ENCODE measurements around the gene FEN1.

The FEN1 gene

GRCh38 chr11:61841636-61842527 lies 49.2 kb downstream of the FEN1 start:
- H4K8ac ChIP-seq (ENCODE audit: low read depth, low read length): peak overlapping the region; percentile 19
- no peak overlapping the region for H3K18ac ChIP-seq (ENCODE audit: low read length)
- H3K4me1 ChIP-seq (ENCODE audit: control insufficient read depth in 2 of 2, insufficient read depth in 1 of 2, low read depth in 1 of 2, low read length in 2 of 2): no peaks in the 10 kb centered on the region
- H2BK15ac ChIP-seq (ENCODE audit: low read length): no peak overlapping the region
- H3K9ac ChIP-seq (ENCODE audit: low read depth, low read length, poor library complexity): no peak overlapping the region
- no peak overlapping the region for H4K91ac ChIP-seq (ENCODE audit: low read depth, low read length, poor library complexity)
- H3K4me2 ChIP-seq (ENCODE audit: insufficient read depth, low read length, poor library complexity, severe bottlenecking): no peak overlapping the region
- H2BK120ac ChIP-seq (ENCODE audit: low read depth, low read length): no peak overlapping the region
- H2BK5ac ChIP-seq (ENCODE audit: low read length): no peak overlapping the region
- H2AK5ac ChIP-seq (ENCODE audit: low read depth, low read length): no peak overlapping the region
- peaks cover 71 to 99% of the 10 kb centered on the region in 2 donors for H3K36me3 ChIP-seq (replicated peaks in 1 of 2; ENCODE audit: control insufficient read depth in 2 of 2, insufficient read depth in 2 of 2, low read length in 2 of 2)
- no peak overlapping the region for H3K4ac ChIP-seq (ENCODE audit: low read length)
- no CpG with 5 or more reads among the region's 12 CpGs for WGBS, 2 donors (ENCODE audit: extremely low coverage in 2 of 2, insufficient read length in 2 of 2, insufficient replicate concordance in 1 of 2)
- H3K27ac ChIP-seq (replicated peaks; ENCODE audit: low read length): no peak overlapping the region
- no peaks in the 10 kb centered on the region for H3K9me3 ChIP-seq (replicated peaks in 1 of 2; ENCODE audit: control insufficient read depth in 2 of 2, insufficient read depth in 1 of 2, low read depth in 1 of 2, low read length in 2 of 2)
- H2AFZ ChIP-seq (ENCODE audit: low read length): no peak overlapping the region
- DNase-seq (ENCODE audit: low spot score): no peak
- H3K14ac ChIP-seq (ENCODE audit: low read length): no peak overlapping the region
- no peak overlapping the region for H3K23ac ChIP-seq (ENCODE audit: low read depth, low read length, poor library complexity)
- no peak overlapping the region for H3K4me3 ChIP-seq (ENCODE audit: low read length in 2 of 2)
- H2BK12ac ChIP-seq (ENCODE audit: low read length): no peak overlapping the region
- H3K27me3 ChIP-seq (ENCODE audit: control insufficient read depth in 3 of 3, insufficient read depth in 3 of 3, low read depth in 1 of 3, low read length in 3 of 3): no peaks in the 10 kb centered on the region
- H3K79me1 ChIP-seq (ENCODE audit: low read depth, low read length): peaks cover 36% of the 10 kb centered on the region

- no peak overlapping the region for H3K18ac ChIP-seq (ENCODE audit: low read length)
- H2BK15ac ChIP-seq (ENCODE audit: low read length): no peak overlapping the region
- no peak overlapping the region for H3K9ac ChIP-seq (ENCODE audit: low read depth, low read length, poor library complexity)
- peaks cover 72 to 99% of the 10 kb centered on the region in 2 donors for H3K36me3 ChIP-seq (replicated peaks in 1 of 2; ENCODE audit: control insufficient read depth in 2 of 2, insufficient read depth in 2 of 2, low read length in 2 of 2)
- H3K27me3 ChIP-seq (ENCODE audit: control insufficient read depth in 3 of 3, insufficient read depth in 3 of 3, low read depth in 1 of 3, low read length in 3 of 3): no peaks in the 10 kb centered on the region
- H3K27ac ChIP-seq (replicated peaks; ENCODE audit: low read length): no peak overlapping the region
- H3K4me3 ChIP-seq (ENCODE audit: low read length in 2 of 2): no peak overlapping the region
- peaks cover 32% of the 10 kb centered on the region for H3K79me1 ChIP-seq (ENCODE audit: low read depth, low read length)
- H4K8ac ChIP-seq (ENCODE audit: low read depth, low read length): peak overlapping the region; percentile 19
- H3K9me3 ChIP-seq (replicated peaks in 1 of 2; ENCODE audit: control insufficient read depth in 2 of 2, insufficient read depth in 1 of 2, low read depth in 1 of 2, low read length in 2 of 2): no peaks in the 10 kb centered on the region
- no CpG with 5 or more reads among the region's 7 CpGs for WGBS, 2 donors (ENCODE audit: extremely low coverage in 2 of 2, insufficient read length in 2 of 2, insufficient replicate concordance in 1 of 2)
- H2BK5ac ChIP-seq (ENCODE audit: low read length): no peak overlapping the region
- H2AK5ac ChIP-seq (ENCODE audit: low read depth, low read length): no peak overlapping the region
- H2BK120ac ChIP-seq (ENCODE audit: low read depth, low read length): no peak overlapping the region
- H3K14ac ChIP-seq (ENCODE audit: low read length): no peak overlapping the region
- no peak overlapping the region for H3K4me2 ChIP-seq (ENCODE audit: insufficient read depth, low read length, poor library complexity, severe bottlenecking)
- H2AFZ ChIP-seq (ENCODE audit: low read length): no peak overlapping the region
- no peaks in the 10 kb centered on the region for H3K4me1 ChIP-seq (ENCODE audit: control insufficient read depth in 2 of 2, insufficient read depth in 1 of 2, low read depth in 1 of 2, low read length in 2 of 2)
- no peak overlapping the region for H3K23ac ChIP-seq (ENCODE audit: low read depth, low read length, poor library complexity)
- H4K91ac ChIP-seq (ENCODE audit: low read depth, low read length, poor library complexity): no peak overlapping the region
- DNase-seq (ENCODE audit: low spot score): no peak
- no peak overlapping the region for H3K4ac ChIP-seq (ENCODE audit: low read length)
- H2BK12ac ChIP-seq (ENCODE audit: low read length): no peak overlapping the region
These were observed 49.8 kb downstream of the FEN1 start for GRCh38 chr11:61842528-61842820.

- no peak overlapping the region for H2BK120ac ChIP-seq (ENCODE audit: low read depth, low read length)
- H3K18ac ChIP-seq (ENCODE audit: low read length): no peak overlapping the region
- H2BK15ac ChIP-seq (ENCODE audit: low read length): no peak overlapping the region
- no peak overlapping the region for H4K91ac ChIP-seq (ENCODE audit: low read depth, low read length, poor library complexity)
- no peak for DNase-seq (ENCODE audit: low spot score)
- no peak overlapping the region for H2BK5ac ChIP-seq (ENCODE audit: low read length)
- peaks cover 71 to 99% of the 10 kb centered on the region in 2 donors for H3K36me3 ChIP-seq (replicated peaks in 1 of 2; ENCODE audit: control insufficient read depth in 2 of 2, insufficient read depth in 2 of 2, low read length in 2 of 2)
- H3K23ac ChIP-seq (ENCODE audit: low read depth, low read length, poor library complexity): no peak overlapping the region
- H3K27ac ChIP-seq (replicated peaks; ENCODE audit: low read length): no peak overlapping the region
- H3K27me3 ChIP-seq (ENCODE audit: control insufficient read depth in 3 of 3, insufficient read depth in 3 of 3, low read depth in 1 of 3, low read length in 3 of 3): no peaks in the 10 kb centered on the region
- no CpG with 5 or more reads among the region's 16 CpGs for WGBS, 2 donors (ENCODE audit: extremely low coverage in 2 of 2, insufficient read length in 2 of 2, insufficient replicate concordance in 1 of 2)
- no peak overlapping the region for H2AK5ac ChIP-seq (ENCODE audit: low read depth, low read length)
- no peak overlapping the region for H3K14ac ChIP-seq (ENCODE audit: low read length)
- H2AFZ ChIP-seq (ENCODE audit: low read length): no peak overlapping the region
- H3K4me1 ChIP-seq (ENCODE audit: control insufficient read depth in 2 of 2, insufficient read depth in 1 of 2, low read depth in 1 of 2, low read length in 2 of 2): no peaks in the 10 kb centered on the region
- peaks cover 18% of the 10 kb centered on the region for H3K79me1 ChIP-seq (ENCODE audit: low read depth, low read length)
- H2BK12ac ChIP-seq (ENCODE audit: low read length): no peak overlapping the region
- H3K4me3 ChIP-seq (ENCODE audit: low read length in 2 of 2): no peak overlapping the region
- no peak overlapping the region for H3K4ac ChIP-seq (ENCODE audit: low read length)
- no peak overlapping the region for H4K8ac ChIP-seq (ENCODE audit: low read depth, low read length)
- no peak overlapping the region for H3K9ac ChIP-seq (ENCODE audit: low read depth, low read length, poor library complexity)
- no peaks in the 10 kb centered on the region for H3K9me3 ChIP-seq (replicated peaks in 1 of 2; ENCODE audit: control insufficient read depth in 2 of 2, insufficient read depth in 1 of 2, low read depth in 1 of 2, low read length in 2 of 2)
- H3K4me2 ChIP-seq (ENCODE audit: insufficient read depth, low read length, poor library complexity, severe bottlenecking): no peak overlapping the region
These were observed 52.3 kb downstream of the FEN1 start for GRCh38 chr11:61844909-61845565.

- Histone ChIP-seq H3K4ac (ENCODE audit: low read length) (no peak overlapping the region), H3K9ac (ENCODE audit: low read depth, low read length, poor library complexity) (no peak overlapping the region), H4K8ac (ENCODE audit: low read depth, low read length) (no peak overlapping the region), H2BK15ac (ENCODE audit: low read length) (no peak overlapping the region), H2BK5ac (ENCODE audit: low read length) (no peak overlapping the region), H3K14ac (ENCODE audit: low read length) (no peak overlapping the region), H3K18ac (ENCODE audit: low read length) (no peak overlapping the region), H2BK12ac (ENCODE audit: low read length) (no peak overlapping the region), H3K9me3 (replicated peaks in 1 of 2; ENCODE audit: control insufficient read depth in 2 of 2, insufficient read depth in 1 of 2, low read depth in 1 of 2, low read length in 2 of 2) (no peaks in the 10 kb centered on the region), H4K91ac (ENCODE audit: low read depth, low read length, poor library complexity) (no peak overlapping the region), H3K4me1 (ENCODE audit: control insufficient read depth in 2 of 2, insufficient read depth in 1 of 2, low read depth in 1 of 2, low read length in 2 of 2) (no peaks in the 10 kb centered on the region), H2BK120ac (ENCODE audit: low read depth, low read length) (no peak overlapping the region), H3K79me1 (ENCODE audit: low read depth, low read length) (peaks cover 10% of the 10 kb centered on the region), H2AFZ (ENCODE audit: low read length) (no peak overlapping the region), H3K36me3 (replicated peaks in 1 of 2; ENCODE audit: control insufficient read depth in 2 of 2, insufficient read depth in 2 of 2, low read length in 2 of 2) (peaks cover 67 to 99% of the 10 kb centered on the region in 2 donors), H3K4me2 (ENCODE audit: insufficient read depth, low read length, poor library complexity, severe bottlenecking) (no peak overlapping the region), H2AK5ac (ENCODE audit: low read depth, low read length) (no peak overlapping the region), H3K27me3 (ENCODE audit: control insufficient read depth in 3 of 3, insufficient read depth in 3 of 3, low read depth in 1 of 3, low read length in 3 of 3) (no peaks in the 10 kb centered on the region), H3K23ac (ENCODE audit: low read depth, low read length, poor library complexity) (no peak overlapping the region), H3K4me3 (ENCODE audit: low read length in 2 of 2) (no peak overlapping the region), H3K27ac (replicated peaks; ENCODE audit: low read length) (no peak overlapping the region)
- WGBS, 2 donors (ENCODE audit: extremely low coverage in 2 of 2, insufficient read length in 2 of 2, insufficient replicate concordance in 1 of 2): no CpG with 5 or more reads among the region's 10 CpGs
- DNase-seq (ENCODE audit: low spot score): no peak
These were observed 53.8 kb downstream of the FEN1 start for GRCh38 chr11:61846362-61847020.

Data from neuronal stem cell (in vitro differentiated cells).